Keratinocyte (primary cell): ENCODE results near the gene CRADD. TPM values are rescaled to one million over a fixed set of nuclear protein-coding genes. Genes with fewer than 3 reads are reported as not detected.

Experiments
- DNase-seq: peaks from one replicate; pipeline ENCODE4 v3.0.0-alpha.2; 2011; ENCODE audit warnings: low read depth, missing footprints, low spot score
- FAIRE-seq: peaks from 2 replicates; lab custom pipeline; 2011; peaks lifted over from hg19 to GRCh38; lab: Jason Lieb, UNC
- H2AFZ ChIP-seq: 2 replicates; pipeline ENCODE4 v1.6.0; 2012; ENCODE audit warnings: low read length, control low read depth, inconsistent platforms; ENCODE audit not compliant: control insufficient read depth
- H3K27ac ChIP-seq: 2 replicates; pipeline ENCODE4 v1.5.1; 2011; ENCODE audit warnings: low read length; ENCODE audit not compliant: control insufficient read depth, insufficient read depth
- H3K27me3 ChIP-seq: 3 replicates; pipeline ENCODE4 v1.6.0; 2011; ENCODE audit warnings: low read length; ENCODE audit not compliant: control insufficient read depth, insufficient read depth; ENCODE audit errors: extremely low read depth
- H3K36me3 ChIP-seq, 2 experiments: 2 replicates in 1 of 2; 3 replicates in 1 of 2; pipeline ENCODE4 v1.5.1; 2011; ENCODE audit warnings: low read length in 2 of 2, mild to moderate bottlenecking in 1 of 2; ENCODE audit not compliant: control insufficient read depth in 2 of 2, insufficient read depth in 2 of 2; ENCODE audit errors: extremely low read depth in 1 of 2
- H3K4me1 ChIP-seq: 3 replicates; pipeline ENCODE4 v1.5.1; 2011; ENCODE audit warnings: low read length; ENCODE audit not compliant: control insufficient read depth, insufficient read depth; ENCODE audit errors: extremely low read depth
- H3K4me2 ChIP-seq: 3 replicates; pipeline ENCODE4 v1.6.0; 2011; ENCODE audit warnings: low read depth, low read length; ENCODE audit not compliant: control insufficient read depth, insufficient read depth; ENCODE audit errors: extremely low read depth
- H3K4me3 ChIP-seq, 3 experiments: fragments of 200-600 bp in 1 of 3; sonication (generic) in 1 of 3; 2 replicates in 2 of 3; 3 replicates in 1 of 3; pipeline ENCODE4 v1.5.1; 2011 to 2016; ENCODE audit warnings: low read length in 3 of 3, mild to moderate bottlenecking in 3 of 3, control low read depth in 2 of 3, inconsistent platforms in 1 of 3, low read depth in 1 of 3, mixed read lengths in 1 of 3, mixed run types in 1 of 3, moderate library complexity in 1 of 3; ENCODE audit not compliant: control insufficient read depth in 2 of 3, insufficient read depth in 2 of 3; ENCODE audit errors: extremely low read depth in 1 of 3
- H3K79me2 ChIP-seq: 2 replicates; pipeline ENCODE4 v1.6.0; 2012; ENCODE audit warnings: low read length; ENCODE audit not compliant: control insufficient read depth, insufficient read depth
- H3K9ac ChIP-seq: 3 replicates; pipeline ENCODE4 v1.6.0; 2011; ENCODE audit warnings: low read length; ENCODE audit not compliant: control insufficient read depth, insufficient read depth; ENCODE audit errors: extremely low read depth
- H3K9me1 ChIP-seq: 3 replicates; pipeline ENCODE4 v1.6.0; 2011; ENCODE audit warnings: low read length; ENCODE audit not compliant: control insufficient read depth, insufficient read depth; ENCODE audit errors: extremely low read depth
- H3K9me3 ChIP-seq: 2 replicates; pipeline ENCODE4 v1.5.1; 2012; ENCODE audit warnings: low read depth, low read length; ENCODE audit not compliant: control insufficient read depth
- H4K20me1 ChIP-seq: 3 replicates; pipeline ENCODE4 v1.6.0; 2011; ENCODE audit warnings: low read length; ENCODE audit not compliant: control insufficient read depth, insufficient read depth; ENCODE audit errors: extremely low read depth
- EZH2 ChIP-seq: IDR thresholded peaks from one replicate; pipeline ENCODE4 v1.6.1; 2012; ENCODE audit warnings: inconsistent platforms, mild to moderate bottlenecking, low read length, moderate library complexity
- dilution Hi-C: fragments of 300-500 bp; cut with MboI; formaldehyde crosslinking; loops from one replicate; pipeline ENCODE4 v1.7.0; 2020; ENCODE audit warnings: low sequenced_read_pairs; ENCODE audit not compliant: extremely low pct_ligation_motif_present
- polyA plus RNA-seq, 5 experiments: library from polyadenylated mRNA; depleted of rRNA in 3 of 5; stranded (reverse) in 3 of 5; stranded (forward) in 1 of 5; unstranded in 1 of 5; fragments of >200 nt; gene quantifications; 1 replicate in 1 of 5; 2 replicates in 3 of 5; 3 replicates in 1 of 5; pipeline versions ENCODE4 v1.2.1 to v1.2.3, GENCODE V29; 2011 to 2012; ENCODE audit warnings: missing spikeins in 2 of 5, low read depth in 1 of 5, low replicate concordance in 1 of 5
- TF ChIP-seq, protein P1 (sequence below), 3 experiments: IDR thresholded peaks in 1 of 3; conservative IDR thresholded peaks in 1 of 3; optimal IDR thresholded peaks in 1 of 3; 2 replicates in 2 of 3; 3 replicates in 1 of 3; pipeline versions ENCODE3 to v1.5.1; 2011; ENCODE audit warnings: low read length in 3 of 3, mild to moderate bottlenecking in 3 of 3, moderate library complexity in 2 of 3, control low read depth in 1 of 3, inconsistent platforms in 1 of 3; ENCODE audit not compliant: insufficient read depth in 2 of 3; ENCODE audit errors: extremely low read depth in 1 of 3

CRADD gene
- polyA plus RNA-seq, 1 donor (not counting 4 experiments of a cell fraction or from before 2014, with no cell fraction given), result 11.2 TPM

DNA sequence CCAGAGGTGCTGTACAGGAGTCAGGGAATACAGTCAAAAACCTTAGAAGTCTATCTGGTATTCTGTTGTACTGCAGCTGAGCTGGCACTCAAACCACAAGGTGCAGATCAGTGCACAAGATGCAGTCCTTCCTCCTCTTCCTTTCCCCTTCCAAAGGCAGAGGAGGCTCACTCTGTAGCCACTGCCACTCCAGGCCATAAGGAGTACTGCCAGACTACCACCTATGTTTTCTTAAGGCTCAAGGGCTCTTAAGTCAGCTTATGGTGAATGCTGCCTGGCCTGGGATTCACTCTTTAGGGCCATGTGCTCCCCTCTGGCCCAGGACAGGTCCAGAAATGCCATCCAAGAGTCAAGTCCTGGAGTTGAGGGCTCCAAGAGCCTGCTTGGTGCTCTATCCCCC, 200.3 kb downstream of the CRADD start:
- Histone ChIP-seq H3K27me3 (no peaks in the 10 kb centered on the region), H3K79me2 (no peaks in the 10 kb centered on the region), H3K9me1 (no peaks in the 10 kb centered on the region), H2AFZ (no peak overlapping the region), H3K4me3 (no peak overlapping the region), H3K4me2 (no peak overlapping the region), H3K36me3 (no peaks in the 10 kb centered on the region), H3K9ac (no peak overlapping the region), H3K4me1 (no peaks in the 10 kb centered on the region), H3K9me3 (no peaks in the 10 kb centered on the region), H3K27ac (no peak overlapping the region), H4K20me1 (no peaks in the 10 kb centered on the region)
- FAIRE-seq (no peak), DNase-seq (no peak)
- dilution Hi-C loops, result no loop called here
- TF ChIP-seq, protein P1, sequence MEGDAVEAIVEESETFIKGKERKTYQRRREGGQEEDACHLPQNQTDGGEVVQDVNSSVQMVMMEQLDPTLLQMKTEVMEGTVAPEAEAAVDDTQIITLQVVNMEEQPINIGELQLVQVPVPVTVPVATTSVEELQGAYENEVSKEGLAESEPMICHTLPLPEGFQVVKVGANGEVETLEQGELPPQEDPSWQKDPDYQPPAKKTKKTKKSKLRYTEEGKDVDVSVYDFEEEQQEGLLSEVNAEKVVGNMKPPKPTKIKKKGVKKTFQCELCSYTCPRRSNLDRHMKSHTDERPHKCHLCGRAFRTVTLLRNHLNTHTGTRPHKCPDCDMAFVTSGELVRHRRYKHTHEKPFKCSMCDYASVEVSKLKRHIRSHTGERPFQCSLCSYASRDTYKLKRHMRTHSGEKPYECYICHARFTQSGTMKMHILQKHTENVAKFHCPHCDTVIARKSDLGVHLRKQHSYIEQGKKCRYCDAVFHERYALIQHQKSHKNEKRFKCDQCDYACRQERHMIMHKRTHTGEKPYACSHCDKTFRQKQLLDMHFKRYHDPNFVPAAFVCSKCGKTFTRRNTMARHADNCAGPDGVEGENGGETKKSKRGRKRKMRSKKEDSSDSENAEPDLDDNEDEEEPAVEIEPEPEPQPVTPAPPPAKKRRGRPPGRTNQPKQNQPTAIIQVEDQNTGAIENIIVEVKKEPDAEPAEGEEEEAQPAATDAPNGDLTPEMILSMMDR (optimal IDR thresholded peaks at IDR 0.05 in 1 of 3, IDR thresholded peaks at IDR 0.05 in 1 of 3, conservative IDR thresholded peaks at IDR 0.05 in 1 of 3; ENCODE audit: extremely low read depth in 1 of 3, insufficient read depth in 2 of 3, low read length in 3 of 3), result no peak
- TF ChIP-seq EZH2, result no peak

DNA sequence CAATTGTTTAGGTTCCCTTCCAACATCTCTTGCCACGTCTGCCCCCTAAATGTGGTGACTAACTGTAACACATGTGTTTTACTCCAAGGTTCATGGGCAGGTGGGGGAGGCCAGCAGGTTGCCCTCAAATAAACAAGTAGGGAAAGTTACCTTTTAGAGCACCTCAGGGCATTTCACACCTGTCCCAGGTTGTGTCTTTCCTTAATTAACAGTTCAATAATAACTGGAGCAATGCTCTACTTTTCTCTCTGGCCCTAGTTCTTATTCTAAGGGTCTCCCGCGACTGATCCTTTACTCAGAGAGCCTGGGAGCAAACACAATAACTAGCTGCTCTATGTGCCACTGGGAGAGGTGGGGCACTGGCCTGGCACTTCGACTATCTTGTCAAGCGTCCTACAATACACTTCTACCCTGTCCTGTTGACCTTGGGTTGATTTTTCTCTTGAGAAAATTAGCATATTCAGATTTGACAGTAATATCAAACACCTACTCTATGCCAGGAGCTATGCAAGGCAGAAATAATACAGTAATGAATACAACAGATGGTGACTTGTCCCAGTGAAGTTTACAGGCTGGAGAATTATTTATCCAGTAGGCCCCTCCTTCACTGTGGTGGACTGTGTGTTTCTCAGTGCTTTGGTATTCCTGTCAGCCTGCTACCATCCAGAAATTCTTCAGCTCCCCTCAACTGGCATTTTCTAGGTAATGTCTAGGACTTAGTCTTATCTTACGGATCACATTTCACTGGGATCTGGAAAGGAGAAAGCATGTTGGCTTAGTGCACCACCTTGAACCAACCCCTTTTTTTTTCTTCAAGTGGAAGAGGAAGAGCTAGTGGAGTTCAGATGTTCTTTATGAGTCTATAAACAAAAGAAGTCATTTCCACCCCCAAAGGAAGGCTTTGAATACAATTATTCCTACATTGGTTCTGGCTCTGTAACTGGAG, 202.6 kb downstream of the CRADD start:
- Histone ChIP-seq H3K36me3 (no peaks in the 10 kb centered on the region), H3K79me2 (no peaks in the 10 kb centered on the region), H3K4me2 (no peak overlapping the region), H3K9ac (no peak overlapping the region), H3K9me1 (no peaks in the 10 kb centered on the region), H2AFZ (no peak overlapping the region), H3K9me3 (no peaks in the 10 kb centered on the region), H4K20me1 (no peaks in the 10 kb centered on the region), H3K4me3 (no peak overlapping the region), H3K27ac (no peak overlapping the region), H3K27me3 (no peaks in the 10 kb centered on the region), H3K4me1 (no peaks in the 10 kb centered on the region)
- FAIRE-seq, result no peak
- no peak for DNase-seq
- dilution Hi-C loops, result no loop called here
- no peak for TF ChIP-seq EZH2
- TF ChIP-seq, protein P1 (optimal IDR thresholded peaks at IDR 0.05 in 1 of 3, IDR thresholded peaks at IDR 0.05 in 1 of 3, conservative IDR thresholded peaks at IDR 0.05 in 1 of 3; ENCODE audit: extremely low read depth in 1 of 3, insufficient read depth in 2 of 3, low read length in 3 of 3), result no peak
